C4-2B (cell line): ENCODE results near the gene TRIO.

Experiments
- H3K27ac ChIP-seq: fragments of 450-650 bp; 2 replicates; pipeline ENCODE4 v1.5.1; 2017
- CTCF ChIP-seq: fragments of 450-650 bp; conservative IDR thresholded peaks from 2 replicates; pipeline ENCODE4 v1.5.1; 2017; ENCODE audit warnings: mild to moderate bottlenecking
- ZFX ChIP-seq: fragments of 450-650 bp; IDR thresholded peaks from 2 replicates; pipeline ENCODE4 v1.6.1; 2017

Gene TRIO

GRCh38 chr5:14450018-14450524, 306.9 kb downstream of the TRIO start:
- no peak overlapping the region for H3K27ac ChIP-seq
- no peak for TF ChIP-seq ZFX
- no peak for TF ChIP-seq CTCF

DNA sequence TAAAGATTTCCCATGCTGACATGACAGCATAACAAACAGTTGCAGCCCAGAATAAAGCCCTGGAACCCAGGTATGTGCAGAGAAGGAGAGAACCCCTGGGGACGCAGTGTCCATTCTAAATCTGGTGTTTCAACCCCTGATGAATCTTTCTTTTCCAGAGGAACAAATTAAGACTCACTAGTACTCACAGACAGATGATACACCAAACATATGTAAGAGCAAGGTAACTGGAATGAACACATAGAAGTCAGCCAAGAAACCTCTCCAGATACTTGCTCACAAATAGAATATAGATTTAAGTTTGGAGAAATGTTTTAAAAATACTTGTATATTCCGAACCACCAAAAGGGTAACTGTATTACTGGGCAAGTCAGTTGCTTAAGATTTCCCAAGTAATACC, 307.6 kb downstream of the TRIO start:
- TF ChIP-seq CTCF: no peak
- no peak for TF ChIP-seq ZFX
- no peak overlapping the region for H3K27ac ChIP-seq

- no peak overlapping the region for H3K27ac ChIP-seq
Observed at GRCh38 chr5:14451871-14452270, 308.7 kb downstream of the TRIO start.

GRCh38 chr5:14452685-14453454, 309.7 kb downstream of the TRIO start:
- TF ChIP-seq CTCF (no peak), ZFX (no peak)
- no peak overlapping the region for H3K27ac ChIP-seq

More at GRCh38 chr5:14451871-14452270, 308.7 kb downstream of the TRIO start:
- TF ChIP-seq CTCF: no peak
- no peak for TF ChIP-seq ZFX

DNA sequence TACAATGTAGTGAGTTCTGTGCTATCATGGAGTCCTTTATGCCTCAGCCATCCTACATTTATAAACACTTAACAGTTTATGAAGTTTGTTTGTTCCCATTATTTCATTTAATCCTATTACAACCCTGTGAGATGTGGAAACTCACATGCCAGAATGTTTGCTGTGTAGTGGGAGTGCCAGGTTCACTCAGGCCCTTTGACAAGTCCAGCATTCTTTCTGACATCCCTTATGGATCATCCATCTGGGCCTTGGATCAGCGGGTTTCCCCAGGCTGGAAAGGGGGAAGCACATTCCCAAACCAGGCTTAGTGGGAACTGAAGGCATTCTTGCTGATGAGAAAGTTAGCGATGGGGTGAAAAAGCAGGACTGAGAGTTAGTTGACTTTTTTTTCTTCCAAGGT, 310.3 kb downstream of the TRIO start:
- no peak overlapping the region for H3K27ac ChIP-seq

GRCh38 chr5:14455814-14456321, 312.7 kb downstream of the TRIO start:
- TF ChIP-seq CTCF (no peak), ZFX (no peak)
- H3K27ac ChIP-seq: no peak overlapping the region

More for the DNA sequence above, 310.3 kb downstream of the TRIO start:
- no peak for TF ChIP-seq CTCF
- no peak for TF ChIP-seq ZFX

DNA sequence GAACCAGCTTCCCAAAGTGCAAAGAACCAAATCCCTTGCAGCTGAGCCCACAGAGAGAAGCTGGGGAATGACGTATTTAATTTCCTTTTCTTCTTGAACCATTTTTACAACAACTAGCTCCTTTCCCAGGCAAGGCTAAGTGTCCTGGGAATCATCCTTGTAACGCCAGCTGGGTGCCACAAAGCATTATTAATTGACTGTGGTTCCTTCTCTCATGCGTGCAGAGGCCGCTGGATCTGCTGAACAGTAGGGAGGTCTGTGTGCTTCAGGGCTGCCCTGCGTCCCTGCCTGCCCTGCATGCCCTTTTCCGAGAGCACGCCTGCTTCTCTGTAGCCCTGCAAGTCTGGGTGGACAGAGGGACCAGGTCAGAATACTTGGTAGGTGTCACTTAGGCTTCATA, 314.3 kb downstream of the TRIO start:
- no peak overlapping the region for H3K27ac ChIP-seq
- no peak for TF ChIP-seq ZFX
- no peak for TF ChIP-seq CTCF
